ENCODE results near the gene PGLYRP2.

DNA sequence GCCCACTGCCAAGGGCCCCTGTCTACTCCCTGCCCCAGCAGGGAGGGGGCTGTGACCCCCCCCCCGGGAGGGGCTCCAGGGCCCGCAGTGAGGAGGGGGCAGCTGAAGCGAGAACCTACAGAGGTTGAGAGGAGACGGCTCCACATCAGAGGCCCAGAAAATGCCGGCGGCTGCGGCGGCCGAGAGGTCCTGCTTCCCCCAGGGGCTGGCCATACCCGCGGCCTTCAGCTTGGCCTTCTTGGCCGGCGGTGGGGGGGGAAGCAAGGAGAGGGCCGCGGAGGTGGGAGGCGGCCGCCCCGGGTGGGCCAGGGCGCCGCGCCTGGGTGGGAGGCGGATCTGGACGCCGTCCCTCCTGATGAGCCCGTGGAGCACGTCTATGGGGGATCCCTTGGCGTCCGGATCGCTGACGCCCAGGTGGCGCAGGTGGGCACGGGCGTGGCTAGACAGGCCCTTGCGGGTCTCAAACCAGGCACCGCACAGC, 51.3 kb downstream of the PGLYRP2 start:
- TF ChIP-seq POLR2A (IDR thresholded peaks at IDR 0.05) (no peak), POLR2AphosphoS5 (IDR thresholded peaks at IDR 0.05) (no peak), EP300 (IDR thresholded peaks at IDR 0.05) (no peak)
- TF ChIP-seq, protein P1, sequence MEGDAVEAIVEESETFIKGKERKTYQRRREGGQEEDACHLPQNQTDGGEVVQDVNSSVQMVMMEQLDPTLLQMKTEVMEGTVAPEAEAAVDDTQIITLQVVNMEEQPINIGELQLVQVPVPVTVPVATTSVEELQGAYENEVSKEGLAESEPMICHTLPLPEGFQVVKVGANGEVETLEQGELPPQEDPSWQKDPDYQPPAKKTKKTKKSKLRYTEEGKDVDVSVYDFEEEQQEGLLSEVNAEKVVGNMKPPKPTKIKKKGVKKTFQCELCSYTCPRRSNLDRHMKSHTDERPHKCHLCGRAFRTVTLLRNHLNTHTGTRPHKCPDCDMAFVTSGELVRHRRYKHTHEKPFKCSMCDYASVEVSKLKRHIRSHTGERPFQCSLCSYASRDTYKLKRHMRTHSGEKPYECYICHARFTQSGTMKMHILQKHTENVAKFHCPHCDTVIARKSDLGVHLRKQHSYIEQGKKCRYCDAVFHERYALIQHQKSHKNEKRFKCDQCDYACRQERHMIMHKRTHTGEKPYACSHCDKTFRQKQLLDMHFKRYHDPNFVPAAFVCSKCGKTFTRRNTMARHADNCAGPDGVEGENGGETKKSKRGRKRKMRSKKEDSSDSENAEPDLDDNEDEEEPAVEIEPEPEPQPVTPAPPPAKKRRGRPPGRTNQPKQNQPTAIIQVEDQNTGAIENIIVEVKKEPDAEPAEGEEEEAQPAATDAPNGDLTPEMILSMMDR (IDR thresholded peaks at IDR 0.05): no peak

All from upper lobe of left lung (tissue), 4 donors.